HCT116 (cell line): ENCODE measurements around the gene ANO10. TPM values are rescaled to one million over a fixed set of nuclear protein-coding genes. Genes with fewer than 3 reads are reported as not detected.

Experiments
- ATAC-seq: fragments of 200-7000 bp; cut with Tn5 transposase; 2 replicates; pipeline ENCODE4 v1.9.1; 2020; ENCODE audit warnings: mild to moderate bottlenecking, moderate library complexity
- BruUV-seq: library from RNA; stranded (reverse); fragments of 400-500 nt; replicated peaks from 2 replicates; lab custom pipeline; 2021; lab: Mats Ljungman, UMichigan
- CTCF ChIA-PET: fragments of 300-600 bp; sonication (Branson Sonifier 250); formaldehyde crosslinking; loops from one replicate; lab custom pipeline; 2021; ENCODE audit warnings: antibody characterized with exemption; lab: Charles Lee
- POLR2A ChIA-PET: fragments of 300-600, 350-600 bp; sonication (Branson Sonifier 250); formaldehyde crosslinking; loops from one replicate; lab custom pipeline; 2021; ENCODE audit warnings: antibody characterized with exemption; lab: Charles Lee
- RAD21 ChIA-PET, 2 experiments: fragments of 300-600 bp; sonication (Branson Sonifier 250); formaldehyde crosslinking; loops; one replicate each; lab custom pipeline; 2023; ENCODE audit warnings: low total read pairs in 2 of 2; ENCODE audit not compliant: uncharacterized antibody in 2 of 2, unreplicated experiment in 2 of 2, low non-redundant PET in 1 of 2; lab: Charles Lee
- DNase-seq: peaks from one replicate; pipeline ENCODE4 v3.0.0-alpha.2; 2010; ENCODE audit warnings: low read depth, low spot score
- H2AFZ ChIP-seq: fragments of 200-600 bp; shearing (Covaris generic), sonication (generic); 2 replicates; pipeline ENCODE4 v1.6.1; 2017; ENCODE audit warnings: low read depth, mixed run types, mixed read lengths, antibody characterized with exemption, low read length; ENCODE audit not compliant: poor library complexity, severe bottlenecking
- H3K27ac ChIP-seq: 2 replicates; pipeline ENCODE4 v1.5.1; 2012; ENCODE audit warnings: low read depth, low read length
- H3K27me3 ChIP-seq: fragments of 200-600 bp; sonication (generic); 2 replicates; pipeline ENCODE4 v1.6.1; 2016; ENCODE audit warnings: mixed run types, low read length, mixed read lengths; ENCODE audit not compliant: insufficient read depth
- H3K36me3 ChIP-seq, 2 experiments: fragments of 200-500 bp in 1 of 2; fragments of 200-600 bp in 1 of 2; sonication (Bioruptor generic) in 1 of 2; sonication (generic) in 1 of 2; 2 replicates each; pipeline versions ENCODE4 v1.5.1 to v1.6.1; 2014 to 2016; ENCODE audit warnings: low read length in 2 of 2, inconsistent platforms in 1 of 2, mixed read lengths in 1 of 2, mixed run types in 1 of 2; ENCODE audit not compliant: insufficient read depth in 2 of 2, control insufficient read depth in 1 of 2
- H3K4me1 ChIP-seq, 2 experiments: fragments of 200-600 bp in 1 of 2; sonication (generic) in 1 of 2; 2 replicates each; pipeline versions ENCODE4 v1.5.1 to v1.6.1; 2012 to 2017; ENCODE audit warnings: low read length in 2 of 2, inconsistent platforms in 1 of 2, mild to moderate bottlenecking in 1 of 2, mixed read lengths in 1 of 2, mixed run types in 1 of 2, moderate library complexity in 1 of 2; ENCODE audit not compliant: insufficient read depth in 2 of 2, control insufficient read depth in 1 of 2
- H3K4me2 ChIP-seq: fragments of 200-600 bp; sonication (generic); 2 replicates; pipeline ENCODE4 v1.6.1; 2017; ENCODE audit warnings: mixed run types, low read length, mixed read lengths
- H3K4me3 ChIP-seq, 2 experiments: fragments of 200-600 bp in 1 of 2; sonication (generic) in 1 of 2; replicated peaks in 1 of 2; 2 replicates each; pipeline ENCODE4 v1.5.1; 2011 to 2016; ENCODE audit warnings: low read length in 2 of 2, control low read depth in 1 of 2, low read depth in 1 of 2, mild to moderate bottlenecking in 1 of 2, mixed read lengths in 1 of 2, mixed run types in 1 of 2
- H3K79me2 ChIP-seq: fragments of 200-600 bp; sonication (generic); 2 replicates; pipeline ENCODE4 v1.6.1; 2017; ENCODE audit warnings: mild to moderate bottlenecking, mixed run types, low read length, moderate library complexity, mixed read lengths; ENCODE audit not compliant: insufficient read depth
- H3K9ac ChIP-seq: fragments of 200-600 bp; sonication (generic); 2 replicates; pipeline ENCODE4 v1.6.1; 2016; ENCODE audit warnings: low read length, mixed read lengths
- H3K9me2 ChIP-seq: fragments of 200-600 bp; sonication (generic), shearing (Covaris generic); 2 replicates; pipeline ENCODE4 v1.6.1; 2017; ENCODE audit warnings: mixed run types, mild to moderate bottlenecking, moderate library complexity; ENCODE audit not compliant: insufficient read depth
- H3K9me3 ChIP-seq, 2 experiments: fragments of 200-500 bp in 1 of 2; fragments of 200-600 bp in 1 of 2; sonication (Bioruptor generic) in 1 of 2; sonication (generic) in 1 of 2; 2 replicates each; pipeline ENCODE4 v1.6.1; 2014 to 2017; ENCODE audit warnings: low read length in 2 of 2, mixed read lengths in 2 of 2, inconsistent platforms in 1 of 2, low read depth in 1 of 2, mild to moderate bottlenecking in 1 of 2, mixed run types in 1 of 2, moderate library complexity in 1 of 2; ENCODE audit not compliant: control insufficient read depth in 1 of 2, insufficient read depth in 1 of 2
- H4K20me1 ChIP-seq: fragments of 200-600 bp; sonication (generic), shearing (Covaris generic); 2 replicates; pipeline ENCODE4 v1.6.1; 2017; ENCODE audit warnings: mixed run types, mild to moderate bottlenecking, moderate library complexity; ENCODE audit not compliant: insufficient read depth
- ATF3 ChIP-seq: IDR thresholded peaks from 2 replicates; pipeline ENCODE4 v1.6.1; 2012
- CTCF ChIP-seq, 3 experiments: fragments of 200-600 bp in 1 of 3; sonication (generic) in 1 of 3; IDR thresholded peaks in 2 of 3; conservative IDR thresholded peaks in 1 of 3; 2 replicates each; pipeline ENCODE4 v1.5.1; 2012 to 2017; ENCODE audit warnings: low read depth in 2 of 3, low read length in 2 of 3, antibody characterized with exemption in 1 of 3, borderline replicate concordance in 1 of 3, control low read depth in 1 of 3, mild to moderate bottlenecking in 1 of 3, mixed read lengths in 1 of 3, mixed run types in 1 of 3, moderate library complexity in 1 of 3; ENCODE audit not compliant: insufficient read depth in 1 of 3
- EZH2 ChIP-seq: fragments of 200-600 bp; sonication (generic); IDR thresholded peaks from 2 replicates; pipeline ENCODE4 v1.6.1; 2017; ENCODE audit warnings: antibody characterized with exemption, mixed run types
- JUND ChIP-seq: IDR thresholded peaks from 2 replicates; pipeline ENCODE4 v1.6.1; 2012
- MAX ChIP-seq: IDR thresholded peaks from 2 replicates; pipeline ENCODE4 v1.6.1; 2012
- POLR2AphosphoS5 ChIP-seq: IDR thresholded peaks from 2 replicates; pipeline ENCODE4 v1.6.1; 2011; ENCODE audit warnings: mild to moderate bottlenecking, low read depth, low read length, moderate library complexity
- SIN3A ChIP-seq: IDR thresholded peaks from 2 replicates; pipeline ENCODE4 v1.6.1; 2012; ENCODE audit warnings: low read depth
- TCF7L2 ChIP-seq: IDR thresholded peaks from 2 replicates; pipeline ENCODE4 v1.7.0; 2011; ENCODE audit warnings: borderline replicate concordance, inconsistent platforms; ENCODE audit not compliant: insufficient read depth, insufficient read length; ENCODE audit errors: extremely low read depth
- YY1 ChIP-seq: IDR thresholded peaks from 2 replicates; pipeline ENCODE4 v1.6.1; 2011; ENCODE audit warnings: low read length, low read depth, moderate library complexity, mild to moderate bottlenecking; ENCODE audit not compliant: insufficient replicate concordance; ENCODE audit errors: extremely low read depth
- intact Hi-C: fragments of 100-400 bp; cut with micrococcal nuclease; formaldehyde crosslinking; loops from 2 replicates; pipeline ENCODE4 v1.10.0; 2022
- total RNA-seq: library from RNA; stranded (reverse); gene quantifications from one replicate; pipeline ENCODE4 v1.2.1, GENCODE V29; 2021; ENCODE audit not compliant: unreplicated experiment

The ANO10 gene
- total RNA-seq, 1 experiment from 2014 or later = 13.3 TPM

- no peaks in the 10 kb centered on the region for H3K79me2 ChIP-seq
- peaks cover 2 to 13% of the 10 kb centered on the region in 2 experiments; a peak in 3 of 4 replicates for H3K4me1 ChIP-seq
- BruUV-seq = TSS peak; percentile 71
- no peaks in the 10 kb centered on the region for H3K36me3 ChIP-seq
- no peaks in the 10 kb centered on the region for H3K27me3 ChIP-seq
- H3K9ac ChIP-seq = peak overlapping the region; percentile 83
- H3K4me2 ChIP-seq = peak overlapping the region; percentile 71
- TF ChIP-seq TCF7L2 (no peak), YY1 (no peak), JUND (no peak), SIN3A (no peak), POLR2AphosphoS5 (no peak), EZH2 (no peak), ATF3 (no peak), MAX (no peak), CTCF (IDR thresholded peaks at IDR 0.05 in 2 of 3, conservative IDR thresholded peaks at IDR 0.05 in 1 of 3; ENCODE audit: borderline replicate concordance in 1 of 3, insufficient read depth in 1 of 3, low read depth in 2 of 3, low read length in 2 of 3) (no peak)
- H3K9me2 ChIP-seq = no peaks in the 10 kb centered on the region
- intact Hi-C loops = no loop called here
- RAD21 ChIA-PET = interaction anchor here in 1 of 2 experiments (0.7 kb wide), 1 partner anchor 71 kb away, joined by 3 read pairs; no protein-coding TSS in a partner anchor
- no peak overlapping the region for H2AFZ ChIP-seq
- no peak for ATAC-seq
- H3K27ac ChIP-seq = peak overlapping the region; percentile 41; the same call in 1 of the 2 replicates
- H4K20me1 ChIP-seq = no peaks in the 10 kb centered on the region
- CTCF ChIA-PET = interaction anchor here (0.9 kb wide), 1 partner anchor 17 kb away, joined by 3 read pairs; no protein-coding TSS in a partner anchor
- no peak for DNase-seq
- POLR2A ChIA-PET = interaction anchor here (1.0 to 1.3 kb wide), 4 partner anchors 9 to 69 kb away, joined by 4 to 7 read pairs (median 4); no protein-coding TSS in a partner anchor
- H3K9me3 ChIP-seq = no peaks in the 10 kb centered on the region
- H3K4me3 ChIP-seq = peak overlapping the region; percentile 73 to 90
Observed at GRCh38 chr3:43620831-43621655, 768 bp downstream of the ANO10 start.
